GM21825 (cell line): ENCODE measurements around the gene CDHR3.

Experiments used
- ATAC-seq: cut with Tn5 transposase; IDR thresholded peaks from one replicate; pipeline ENCODE4 v1.9.1; 2021; ENCODE audit warnings: mild to moderate bottlenecking, moderate library complexity; ENCODE audit not compliant: unreplicated experiment

The CDHR3 gene

DNA sequence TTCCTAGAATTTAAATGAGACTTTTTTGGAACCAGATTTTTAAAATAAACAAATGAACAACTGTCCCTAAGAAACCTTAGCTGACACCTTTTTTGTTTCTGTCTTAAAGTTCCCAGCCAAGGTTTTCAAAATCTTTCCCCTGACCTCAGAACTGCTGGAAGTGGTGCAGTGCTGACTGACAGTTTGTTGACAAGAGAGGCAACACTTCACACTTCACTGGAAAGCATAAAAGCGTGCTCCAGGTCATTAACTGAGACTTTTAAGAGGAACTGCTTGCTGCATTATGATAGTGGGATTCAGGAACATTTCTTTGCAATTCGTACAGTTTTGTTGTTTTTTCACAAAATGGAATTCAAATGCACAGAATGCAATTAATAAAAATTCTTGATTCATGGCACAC lies 112.9 kb downstream of the CDHR3 start:
- ATAC-seq = no peak

DNA sequence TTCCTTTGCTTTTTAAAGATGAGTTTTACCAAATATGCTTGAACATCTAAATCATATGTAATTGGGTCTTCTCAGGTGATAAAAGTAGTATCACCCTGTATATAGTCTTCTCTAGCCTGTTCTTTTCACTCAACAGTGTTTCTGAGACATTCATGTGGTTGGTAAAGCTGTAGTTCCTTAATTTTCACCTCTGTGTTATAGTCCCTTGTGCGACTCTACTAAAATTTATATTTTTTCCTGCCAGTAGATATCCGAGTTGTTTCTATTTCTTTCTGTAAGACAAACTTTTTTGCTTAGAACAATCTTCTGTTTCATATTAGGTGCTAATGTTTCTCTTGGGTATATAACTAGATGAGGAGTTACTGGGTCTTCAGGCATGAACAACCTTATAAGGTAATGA lies 113.5 kb downstream of the CDHR3 start:
- ATAC-seq = no peak

DNA sequence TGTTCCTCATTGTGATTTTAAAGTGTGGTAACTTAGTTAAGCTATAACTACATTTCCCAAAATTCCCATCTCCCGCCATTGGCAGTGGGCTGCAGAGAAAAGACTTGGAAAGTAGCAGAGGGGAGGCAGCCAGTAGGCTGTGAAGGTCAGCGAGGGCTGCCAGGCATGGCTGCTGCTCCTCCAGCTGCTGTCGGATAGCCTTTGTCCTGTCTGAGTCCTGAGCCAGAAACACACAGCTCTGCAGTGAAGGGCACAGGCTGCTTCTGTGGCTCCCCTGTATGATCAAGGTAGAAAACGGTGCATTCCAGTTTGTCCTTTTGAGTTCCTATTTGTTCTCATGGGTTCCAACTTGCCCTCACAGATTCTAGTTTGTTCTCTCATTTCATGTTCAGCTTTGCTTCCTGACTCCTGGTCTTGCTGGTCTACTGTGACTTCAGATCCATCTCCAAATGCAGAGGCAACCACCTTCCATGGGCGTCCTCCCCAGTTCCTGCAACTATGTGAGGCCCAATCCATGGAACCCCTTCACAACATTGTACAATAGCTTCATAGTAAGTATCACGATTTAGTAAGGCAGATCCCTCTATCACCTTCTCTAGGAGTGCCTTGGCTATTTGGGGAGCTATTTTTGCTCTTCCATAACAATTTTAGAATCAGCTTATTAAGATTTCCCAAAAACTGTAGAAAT lies 117.4 kb downstream of the CDHR3 start:
- no peak for ATAC-seq

- ATAC-seq = no peak
These were observed 119.2 kb downstream of the CDHR3 start for GRCh38 chr7:106082087-106082854.
